HEK293 (cell line): ENCODE results near the gene ATXN10.

Experiments used
- CTCF ChIA-PET: fragments of 350-600 bp; formaldehyde crosslinking; extraction: SDS; loops from one replicate; lab custom pipeline; 2021; ENCODE audit warnings: antibody characterized with exemption; lab: Yijun Ruan, JAX
- POLR2A ChIA-PET: fragments of 300-600 bp; formaldehyde crosslinking; extraction: SDS; loops from one replicate; lab custom pipeline; 2020; ENCODE audit warnings: antibody characterized with exemption, inconsistent platforms; lab: Yijun Ruan, JAX
- H3K27ac ChIP-seq: fragments of 200-500 bp; sonication (Bioruptor generic); 2 replicates; pipeline ENCODE4 v1.5.1; 2014; ENCODE audit warnings: low read depth, low read length, control low read depth, inconsistent platforms; ENCODE audit errors: extremely low read depth
- H3K36me3 ChIP-seq, 2 experiments: fragments of 200-500 bp in 1 of 2; sonication (Bioruptor generic) in 1 of 2; 1 replicate in 1 of 2; 2 replicates in 1 of 2; pipeline ENCODE4 v1.5.1; 2014 to 2017; ENCODE audit warnings: inconsistent platforms in 2 of 2, low read length in 2 of 2; ENCODE audit not compliant: control insufficient read depth in 2 of 2, insufficient read depth in 1 of 2
- H3K4me1 ChIP-seq: fragments of 200-500 bp; sonication (Bioruptor generic); 2 replicates; pipeline ENCODE4 v1.5.1; 2014; ENCODE audit warnings: mild to moderate bottlenecking, low read length, inconsistent platforms; ENCODE audit not compliant: control insufficient read depth, insufficient read depth
- H3K4me3 ChIP-seq: 2 replicates; pipeline ENCODE4 v1.5.1; 2011; ENCODE audit warnings: low read depth, mild to moderate bottlenecking, control low read depth, low read length, moderate library complexity
- H3K9me3 ChIP-seq: fragments of 200-500 bp; sonication (Bioruptor generic); 2 replicates; pipeline ENCODE4 v1.5.1; 2014; ENCODE audit warnings: low read depth, low read length, inconsistent platforms; ENCODE audit not compliant: control insufficient read depth, insufficient read depth
- BCL11B ChIP-seq: fragments of 450-650 bp; formaldehyde crosslinking; IDR thresholded peaks from 2 replicates; pipeline ENCODE4 v1.5.1; 2016; ENCODE audit warnings: low read depth, missing biosample characterization, missing genetic modification characterization
- EGR2 ChIP-seq: fragments of 450-650 bp; formaldehyde crosslinking; IDR thresholded peaks from 2 replicates; pipeline ENCODE4 v1.5.1; 2016; ENCODE audit warnings: low read depth, missing biosample characterization, missing genetic modification characterization
- FEZF1 ChIP-seq: fragments of 450-650 bp; formaldehyde crosslinking; IDR thresholded peaks from 2 replicates; pipeline ENCODE4 v1.5.1; 2016; ENCODE audit warnings: missing biosample characterization, missing genetic modification characterization
- GLIS1 ChIP-seq: fragments of 450-650 bp; formaldehyde crosslinking; IDR thresholded peaks from 2 replicates; pipeline ENCODE4 v1.5.1; 2016; ENCODE audit warnings: missing biosample characterization, missing genetic modification characterization
- OVOL3 ChIP-seq: fragments of 450-650 bp; formaldehyde crosslinking; IDR thresholded peaks from 2 replicates; pipeline ENCODE4 v1.5.1; 2016; ENCODE audit warnings: missing biosample characterization, missing genetic modification characterization
- TCF7L2 ChIP-seq: IDR thresholded peaks from 2 replicates; pipeline ENCODE4 v1.6.1; 2011; ENCODE audit warnings: low read depth, mild to moderate bottlenecking, inconsistent platforms, low read length, moderate library complexity, borderline replicate concordance
- ZNF132 ChIP-seq: fragments of 450-650 bp; formaldehyde crosslinking; IDR thresholded peaks from 2 replicates; pipeline ENCODE4 v1.5.1; 2017; ENCODE audit warnings: missing biosample characterization, missing genetic modification characterization, borderline replicate concordance
- ZNF133 ChIP-seq: fragments of 450-650 bp; formaldehyde crosslinking; IDR thresholded peaks from 2 replicates; pipeline ENCODE4 v1.5.1; 2016; ENCODE audit warnings: missing biosample characterization, missing genetic modification characterization
- ZNF292 ChIP-seq: fragments of 450-650 bp; formaldehyde crosslinking; IDR thresholded peaks from 2 replicates; pipeline ENCODE4 v1.5.1; 2016; ENCODE audit warnings: low read depth, missing biosample characterization, missing genetic modification characterization, borderline replicate concordance
- ZNF423 ChIP-seq: fragments of 450-650 bp; formaldehyde crosslinking; IDR thresholded peaks from 2 replicates; pipeline ENCODE4 v1.5.1; 2016; ENCODE audit warnings: missing biosample characterization, missing genetic modification characterization
- ZNF585B ChIP-seq: fragments of 450-650 bp; formaldehyde crosslinking; IDR thresholded peaks from 2 replicates; pipeline ENCODE4 v1.5.1; 2016; ENCODE audit warnings: missing biosample characterization, missing genetic modification characterization
- ZNF76 ChIP-seq: fragments of 450-650 bp; formaldehyde crosslinking; IDR thresholded peaks from 2 replicates; pipeline ENCODE4; 2016; ENCODE audit warnings: low read depth, missing biosample characterization, missing genetic modification characterization, borderline replicate concordance
- ZNF777 ChIP-seq: fragments of 450-650 bp; formaldehyde crosslinking; IDR thresholded peaks from 2 replicates; pipeline ENCODE4 v1.5.1; 2017; ENCODE audit warnings: missing biosample characterization, missing genetic modification characterization, borderline replicate concordance
- ZNF792 ChIP-seq: fragments of 450-650 bp; formaldehyde crosslinking; IDR thresholded peaks from 2 replicates; pipeline ENCODE4 v1.5.1; 2016; ENCODE audit warnings: missing biosample characterization, missing genetic modification characterization
- ZNF837 ChIP-seq: fragments of 450-650 bp; formaldehyde crosslinking; IDR thresholded peaks from 2 replicates; pipeline ENCODE4 v1.5.1; 2016; ENCODE audit warnings: missing biosample characterization, missing genetic modification characterization
- TF ChIP-seq, protein P1 (sequence below): fragments of 450-650 bp; formaldehyde crosslinking; IDR thresholded peaks from 2 replicates; pipeline ENCODE4 v1.5.1; 2016; ENCODE audit warnings: missing biosample characterization, missing genetic modification characterization
- TF ChIP-seq, protein P2 (sequence below): sonication (generic); formaldehyde crosslinking; IDR thresholded peaks from 2 replicates; pipeline ENCODE4 v1.8.1; 2022; ENCODE audit warnings: mild to moderate bottlenecking, moderate library complexity, missing genetic modification reagents
- TF ChIP-seq, protein P3 (sequence below): fragments of 450-650 bp; formaldehyde crosslinking; IDR thresholded peaks from 2 replicates; pipeline ENCODE4 v1.5.1; 2016; ENCODE audit warnings: missing biosample characterization, missing genetic modification characterization
- TF ChIP-seq, protein P4 (sequence below): fragments of 450-650 bp; formaldehyde crosslinking; IDR thresholded peaks from 2 replicates; pipeline ENCODE4 v1.5.1; 2016; ENCODE audit warnings: missing biosample characterization, missing genetic modification characterization, borderline replicate concordance
- TF ChIP-seq, protein P5 (sequence below): fragments of 450-650 bp; formaldehyde crosslinking; IDR thresholded peaks from 2 replicates; pipeline ENCODE4 v1.5.1; 2016; ENCODE audit warnings: missing biosample characterization, missing genetic modification characterization

Gene ATXN10

DNA sequence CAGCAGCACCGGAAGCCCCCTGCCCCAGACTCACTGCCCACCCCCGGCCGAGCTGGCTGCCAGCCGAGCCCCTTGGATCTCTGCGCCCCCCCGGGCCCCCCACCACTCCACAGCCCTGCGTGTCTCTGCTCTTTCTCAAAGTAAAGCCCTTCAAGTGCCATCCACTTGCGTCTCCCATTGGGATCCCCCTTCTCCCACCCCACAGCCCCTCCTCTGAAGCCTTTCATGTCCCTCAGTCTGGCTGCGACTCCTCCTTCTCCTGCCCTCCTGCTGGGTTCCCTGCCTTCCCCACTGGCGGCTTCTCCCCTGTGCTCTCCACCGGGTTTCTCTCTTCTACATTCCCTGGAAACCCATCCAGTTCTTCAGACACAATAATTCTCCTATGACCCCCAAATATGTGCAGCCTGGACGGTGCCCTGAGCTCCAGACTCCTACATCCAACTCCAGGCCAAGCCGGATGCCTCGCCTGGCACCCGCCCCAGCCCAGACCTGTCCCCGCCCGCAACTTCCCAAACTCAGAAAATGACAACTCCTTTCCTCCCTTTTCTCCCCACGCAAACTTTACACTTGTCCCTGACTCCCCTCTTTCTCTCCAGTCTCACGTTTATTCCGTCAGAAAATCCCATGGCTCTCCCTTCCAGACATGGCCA lies 196.4 kb downstream of the ATXN10 start:
- H3K9me3 ChIP-seq, result no peaks in the 10 kb centered on the region
- CTCF ChIA-PET, result interaction anchor here (0.8 kb wide), 1 partner anchor 126 kb away, joined by 3 read pairs; no protein-coding TSS in a partner anchor
- no peaks in the 10 kb centered on the region for H3K36me3 ChIP-seq
- H3K27ac ChIP-seq, result no peak overlapping the region
- TF ChIP-seq, protein P1, sequence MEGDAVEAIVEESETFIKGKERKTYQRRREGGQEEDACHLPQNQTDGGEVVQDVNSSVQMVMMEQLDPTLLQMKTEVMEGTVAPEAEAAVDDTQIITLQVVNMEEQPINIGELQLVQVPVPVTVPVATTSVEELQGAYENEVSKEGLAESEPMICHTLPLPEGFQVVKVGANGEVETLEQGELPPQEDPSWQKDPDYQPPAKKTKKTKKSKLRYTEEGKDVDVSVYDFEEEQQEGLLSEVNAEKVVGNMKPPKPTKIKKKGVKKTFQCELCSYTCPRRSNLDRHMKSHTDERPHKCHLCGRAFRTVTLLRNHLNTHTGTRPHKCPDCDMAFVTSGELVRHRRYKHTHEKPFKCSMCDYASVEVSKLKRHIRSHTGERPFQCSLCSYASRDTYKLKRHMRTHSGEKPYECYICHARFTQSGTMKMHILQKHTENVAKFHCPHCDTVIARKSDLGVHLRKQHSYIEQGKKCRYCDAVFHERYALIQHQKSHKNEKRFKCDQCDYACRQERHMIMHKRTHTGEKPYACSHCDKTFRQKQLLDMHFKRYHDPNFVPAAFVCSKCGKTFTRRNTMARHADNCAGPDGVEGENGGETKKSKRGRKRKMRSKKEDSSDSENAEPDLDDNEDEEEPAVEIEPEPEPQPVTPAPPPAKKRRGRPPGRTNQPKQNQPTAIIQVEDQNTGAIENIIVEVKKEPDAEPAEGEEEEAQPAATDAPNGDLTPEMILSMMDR (tag by site-specific recombination), result no peak
- TF ChIP-seq ZNF133 (tag by site-specific recombination) (no peak), ZNF292 (tag by site-specific recombination) (no peak), ZNF837 (tag by site-specific recombination) (no peak), ZNF585B (tag by site-specific recombination) (no peak), EGR2 (tag by site-specific recombination) (no peak), ZNF792 (tag by site-specific recombination) (no peak), GLIS1 (tag by site-specific recombination) (no peak), ZNF132 (tag by site-specific recombination) (no peak), OVOL3 (tag by site-specific recombination) (no peak), BCL11B (tag by site-specific recombination) (no peak), FEZF1 (tag by site-specific recombination) (no peak), TCF7L2 (no peak), ZNF777 (tag by site-specific recombination) (no peak), ZNF76 (tag by site-specific recombination) (no peak), ZNF423 (no peak)
- TF ChIP-seq, protein P2, sequence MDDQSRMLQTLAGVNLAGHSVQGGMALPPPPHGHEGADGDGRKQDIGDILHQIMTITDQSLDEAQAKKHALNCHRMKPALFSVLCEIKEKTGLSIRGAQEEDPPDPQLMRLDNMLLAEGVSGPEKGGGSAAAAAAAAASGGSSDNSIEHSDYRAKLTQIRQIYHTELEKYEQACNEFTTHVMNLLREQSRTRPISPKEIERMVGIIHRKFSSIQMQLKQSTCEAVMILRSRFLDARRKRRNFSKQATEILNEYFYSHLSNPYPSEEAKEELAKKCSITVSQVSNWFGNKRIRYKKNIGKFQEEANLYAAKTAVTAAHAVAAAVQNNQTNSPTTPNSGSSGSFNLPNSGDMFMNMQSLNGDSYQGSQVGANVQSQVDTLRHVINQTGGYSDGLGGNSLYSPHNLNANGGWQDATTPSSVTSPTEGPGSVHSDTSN, result no peak
- TF ChIP-seq, protein P3, sequence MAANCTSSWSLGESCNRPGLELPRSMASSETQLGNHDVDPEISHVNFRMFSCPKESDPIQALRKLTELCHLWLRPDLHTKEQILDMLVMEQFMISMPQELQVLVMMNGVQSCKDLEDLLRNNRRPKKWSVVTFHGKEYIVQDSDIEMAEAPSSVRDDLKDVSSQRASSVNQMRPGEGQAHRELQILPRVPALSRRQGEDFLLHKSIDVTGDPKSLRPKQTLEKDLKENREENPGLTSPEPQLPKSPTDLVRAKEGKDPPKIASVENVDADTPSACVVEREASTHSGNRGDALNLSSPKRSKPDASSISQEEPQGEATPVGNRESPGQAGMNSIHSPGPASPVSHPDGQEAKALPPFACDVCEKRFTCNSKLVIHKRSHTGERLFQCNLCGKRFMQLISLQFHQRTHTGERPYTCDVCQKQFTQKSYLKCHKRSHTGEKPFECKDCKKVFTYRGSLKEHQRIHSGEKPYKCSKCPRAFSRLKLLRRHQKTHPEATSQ (tag by site-specific recombination), result no peak
- TF ChIP-seq, protein P4, sequence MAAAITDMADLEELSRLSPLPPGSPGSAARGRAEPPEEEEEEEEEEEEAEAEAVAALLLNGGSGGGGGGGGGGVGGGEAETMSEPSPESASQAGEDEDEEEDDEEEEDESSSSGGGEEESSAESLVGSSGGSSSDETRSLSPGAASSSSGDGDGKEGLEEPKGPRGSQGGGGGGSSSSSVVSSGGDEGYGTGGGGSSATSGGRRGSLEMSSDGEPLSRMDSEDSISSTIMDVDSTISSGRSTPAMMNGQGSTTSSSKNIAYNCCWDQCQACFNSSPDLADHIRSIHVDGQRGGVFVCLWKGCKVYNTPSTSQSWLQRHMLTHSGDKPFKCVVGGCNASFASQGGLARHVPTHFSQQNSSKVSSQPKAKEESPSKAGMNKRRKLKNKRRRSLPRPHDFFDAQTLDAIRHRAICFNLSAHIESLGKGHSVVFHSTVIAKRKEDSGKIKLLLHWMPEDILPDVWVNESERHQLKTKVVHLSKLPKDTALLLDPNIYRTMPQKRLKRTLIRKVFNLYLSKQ (tag by site-specific recombination), result no peak
- TF ChIP-seq, protein P5, sequence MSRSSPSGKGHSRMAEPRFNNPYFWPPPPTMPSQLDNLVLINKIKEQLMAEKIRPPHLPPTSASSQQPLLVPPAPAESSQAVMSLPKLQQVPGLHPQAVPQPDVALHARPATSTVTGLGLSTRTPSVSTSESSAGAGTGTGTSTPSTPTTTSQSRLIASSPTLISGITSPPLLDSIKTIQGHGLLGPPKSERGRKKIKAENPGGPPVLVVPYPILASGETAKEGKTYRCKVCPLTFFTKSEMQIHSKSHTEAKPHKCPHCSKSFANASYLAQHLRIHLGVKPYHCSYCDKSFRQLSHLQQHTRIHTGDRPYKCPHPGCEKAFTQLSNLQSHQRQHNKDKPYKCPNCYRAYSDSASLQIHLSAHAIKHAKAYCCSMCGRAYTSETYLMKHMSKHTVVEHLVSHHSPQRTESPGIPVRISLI (tag by site-specific recombination), result no peak
- POLR2A ChIA-PET, result no interaction called here
- no peaks in the 10 kb centered on the region for H3K4me1 ChIP-seq
- H3K4me3 ChIP-seq, result no peak overlapping the region
